GM18951 (cell line): ENCODE data around the gene TOMM20.
A peak's percentile ranks its signal among the peaks of the same experiment; 100 is the strongest.
"Not testable (repeated sequence)": the region's sequence is repeated elsewhere in the genome, so short reads cannot be mapped to it uniquely, and the experiment has no call there.

Experiments used
- POLR2A ChIP-seq: IDR thresholded peaks from 4 replicates; pipeline ENCODE4 v1.6.1; 2011; ENCODE audit warnings: mild to moderate bottlenecking; ENCODE audit not compliant: insufficient read length, insufficient read depth; ENCODE audit errors: extremely low read depth
- in situ Hi-C: fragments of 300-500 bp; cut with MboI; formaldehyde crosslinking; loops from one replicate; pipeline ENCODE4 v1.12.0; 2022; ENCODE audit warnings: low sequenced_read_pairs, mixed read lengths, inconsistent platforms; ENCODE audit not compliant: unreplicated experiment

TOMM20 gene

GRCh38 chr1:235128456-235129328, at the start of gene TOMM20:
TSS of gene TOMM20 (minus strand) at chr1:235128837. CDS start at chr1:235128715, 122 bp downstream.
- in situ Hi-C loops: no loop called here
- TF ChIP-seq POLR2A: peak; percentile 94

DNA sequence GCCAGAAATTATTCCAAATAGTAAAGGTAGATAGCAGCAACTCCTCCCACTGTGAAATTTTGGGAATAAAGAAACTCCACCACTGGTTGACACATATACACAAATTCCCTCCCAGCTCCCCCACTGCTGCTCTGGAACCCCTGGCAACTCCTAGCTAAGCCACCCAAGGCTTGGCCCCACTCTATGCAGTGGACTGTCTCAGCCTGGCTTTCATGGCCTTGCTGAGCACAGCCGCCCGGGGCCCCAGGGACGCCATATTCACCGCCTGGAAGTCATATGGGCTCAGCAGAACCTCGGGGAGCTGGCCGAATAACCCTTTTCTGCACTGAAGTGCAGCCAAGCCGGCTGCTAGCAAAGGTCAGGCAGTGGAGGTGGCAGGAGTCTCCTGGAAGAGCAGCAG, 47.8 kb upstream of the TOMM20 start:
- in situ Hi-C loops: no loop called here
- TF ChIP-seq POLR2A: no peak

GRCh38 chr1:235169986-235170385, 41.3 kb upstream of the TOMM20 start:
- TF ChIP-seq POLR2A: no peak
- in situ Hi-C loops: no loop called here

GRCh38 chr1:235168375-235168774, 39.7 kb upstream of the TOMM20 start:
- no peak for TF ChIP-seq POLR2A
- in situ Hi-C loops: no loop called here

- no peak for TF ChIP-seq POLR2A
- in situ Hi-C loops: no loop called here
These were observed 33.2 kb upstream of the TOMM20 start for GRCh38 chr1:235161685-235162327.

DNA sequence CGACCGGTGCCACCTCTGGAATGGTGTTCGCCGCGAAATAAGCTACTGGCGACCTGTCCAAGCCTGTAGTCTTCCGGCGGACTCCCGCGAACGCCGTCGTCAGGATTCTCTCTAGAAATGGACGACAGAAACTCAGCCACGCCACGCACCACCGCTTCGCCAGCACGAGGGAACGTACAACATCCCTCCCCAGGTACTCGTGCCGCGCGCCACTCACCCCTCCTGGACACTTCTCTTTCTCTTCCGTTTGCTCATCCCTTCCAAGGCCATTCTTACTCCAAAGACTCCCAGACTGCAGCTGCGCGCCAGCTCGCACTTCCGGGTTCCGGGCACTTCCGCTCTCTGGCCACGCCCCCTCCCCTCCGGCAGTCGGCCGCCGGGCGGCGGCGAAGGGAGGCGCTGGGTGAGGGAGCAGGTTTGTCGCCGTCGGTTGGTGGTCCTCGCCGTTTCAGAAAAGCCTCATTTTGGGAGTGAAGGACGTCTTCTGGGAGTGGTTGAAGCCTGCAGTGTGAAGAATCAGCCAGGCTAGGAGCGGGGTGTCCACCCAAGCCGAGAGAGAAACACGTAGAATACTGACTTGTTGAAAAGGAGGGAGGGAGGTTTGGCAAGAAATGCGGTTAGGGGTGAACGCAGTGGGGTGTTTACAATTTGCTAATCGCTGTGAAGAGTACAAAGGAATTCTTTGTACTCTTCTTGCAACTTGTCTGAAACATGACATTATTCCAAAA, 32.5 kb upstream of the TOMM20 start, which contains the start of gene RBM34:
TSS of gene RBM34 (minus strand) at position 294 of the 728 bp plus-strand sequence. CDS start at position 270, 24 bp downstream.
- TF ChIP-seq POLR2A: peak; percentile 99
- in situ Hi-C loops: no loop called here

GRCh38 chr1:235160383-235160956, 31.8 kb upstream of the TOMM20 start:
- TF ChIP-seq POLR2A: no peak
- in situ Hi-C loops: no loop called here

- in situ Hi-C loops: not testable (repeated sequence)
These were observed 31.3 kb upstream of the TOMM20 start for GRCh38 chr1:235159930-235160329.

GRCh38 chr1:235159284-235159683, 30.6 kb upstream of the TOMM20 start:
- in situ Hi-C loops: not testable (repeated sequence)

DNA sequence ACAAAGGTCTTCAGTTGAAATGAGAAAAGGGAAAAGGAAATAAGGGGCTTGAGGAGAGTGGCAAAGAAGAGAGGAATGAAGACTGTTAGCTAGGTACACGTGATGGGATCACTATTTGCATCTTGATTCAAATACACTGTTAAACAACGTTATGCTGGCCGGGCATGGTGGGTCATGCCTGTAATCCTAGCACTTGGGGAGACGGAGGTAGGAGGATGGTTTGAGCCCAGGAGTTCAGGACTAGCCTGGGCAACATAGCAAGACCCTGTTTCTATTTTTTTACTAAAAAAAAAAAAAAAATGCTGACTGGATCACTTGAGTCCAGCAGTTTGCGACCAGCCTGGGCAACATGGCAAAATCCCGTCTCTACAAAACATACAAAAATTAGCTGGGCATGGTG, 30.0 kb upstream of the TOMM20 start:
- in situ Hi-C loops: no loop called here
- TF ChIP-seq POLR2A: no peak

- in situ Hi-C loops: no loop called here
- TF ChIP-seq POLR2A: no peak
These were observed 28.5 kb upstream of the TOMM20 start for GRCh38 chr1:235157150-235157549.

DNA sequence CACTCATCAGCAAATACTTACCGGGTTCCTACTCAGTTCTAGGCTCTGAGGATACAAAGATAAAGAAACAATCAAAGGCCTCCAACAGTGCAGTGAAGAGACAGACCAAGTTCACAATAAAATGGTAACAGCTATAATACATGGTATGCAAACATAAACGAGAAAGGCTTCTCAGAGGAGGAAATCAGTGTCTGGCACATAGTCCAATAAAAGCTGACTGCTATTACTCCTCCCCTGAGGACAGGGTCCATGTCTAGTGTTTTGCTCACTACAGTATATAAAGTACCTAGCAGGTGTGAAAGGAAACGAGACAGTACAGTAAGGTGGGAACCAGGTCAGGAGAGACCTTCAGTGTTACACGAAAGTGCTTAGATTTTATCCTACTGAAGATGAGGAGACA, 28.1 kb upstream of the TOMM20 start:
- TF ChIP-seq POLR2A: no peak
- in situ Hi-C loops: no loop called here

DNA sequence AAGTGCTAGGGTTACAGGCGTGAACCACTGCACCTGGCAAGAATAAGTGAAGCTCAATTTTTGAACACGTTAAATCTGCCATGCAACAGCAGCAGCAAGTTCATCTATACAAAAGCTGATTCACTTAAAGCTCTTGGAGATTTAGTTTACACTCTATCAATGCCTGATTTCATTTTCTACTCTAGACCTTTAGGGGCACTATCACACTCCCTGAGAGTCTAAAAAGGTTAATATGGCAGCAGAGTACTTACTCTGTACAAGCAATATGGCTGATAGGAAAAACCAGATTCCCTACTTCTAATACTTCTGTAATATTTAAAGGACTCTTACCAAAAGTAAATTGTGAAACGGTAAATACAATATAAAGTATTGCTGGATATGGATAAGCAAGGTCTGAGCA, 27.6 kb upstream of the TOMM20 start:
- in situ Hi-C loops: no loop called here
- TF ChIP-seq POLR2A: no peak
